Skin of body (tissue), 2 donors: ENCODE results near the gene CYB5A. TPM values are rescaled to one million over a fixed set of nuclear protein-coding genes. Genes with fewer than 3 reads are reported as not detected.
A peak's percentile ranks its signal among the peaks of the same experiment; 100 is the strongest.
"Not testable (repeated sequence)": the region's sequence is repeated elsewhere in the genome, so short reads cannot be mapped to it uniquely, and the experiment has no call there.

Experiments used
- DNase-seq: peaks from one replicate; lab custom pipeline; 2025; lab: John Stamatoyannopoulos, UW
- total RNA-seq: library from RNA; depleted of rRNA; stranded (reverse); fragments of >200 nt; gene quantifications from one replicate; pipeline ENCODE4 v1.2.3, GENCODE V29; 2014

CYB5A gene, protein sequence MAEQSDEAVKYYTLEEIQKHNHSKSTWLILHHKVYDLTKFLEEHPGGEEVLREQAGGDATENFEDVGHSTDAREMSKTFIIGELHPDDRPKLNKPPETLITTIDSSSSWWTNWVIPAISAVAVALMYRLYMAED
- total RNA-seq, result 82.0 TPM

DNA sequence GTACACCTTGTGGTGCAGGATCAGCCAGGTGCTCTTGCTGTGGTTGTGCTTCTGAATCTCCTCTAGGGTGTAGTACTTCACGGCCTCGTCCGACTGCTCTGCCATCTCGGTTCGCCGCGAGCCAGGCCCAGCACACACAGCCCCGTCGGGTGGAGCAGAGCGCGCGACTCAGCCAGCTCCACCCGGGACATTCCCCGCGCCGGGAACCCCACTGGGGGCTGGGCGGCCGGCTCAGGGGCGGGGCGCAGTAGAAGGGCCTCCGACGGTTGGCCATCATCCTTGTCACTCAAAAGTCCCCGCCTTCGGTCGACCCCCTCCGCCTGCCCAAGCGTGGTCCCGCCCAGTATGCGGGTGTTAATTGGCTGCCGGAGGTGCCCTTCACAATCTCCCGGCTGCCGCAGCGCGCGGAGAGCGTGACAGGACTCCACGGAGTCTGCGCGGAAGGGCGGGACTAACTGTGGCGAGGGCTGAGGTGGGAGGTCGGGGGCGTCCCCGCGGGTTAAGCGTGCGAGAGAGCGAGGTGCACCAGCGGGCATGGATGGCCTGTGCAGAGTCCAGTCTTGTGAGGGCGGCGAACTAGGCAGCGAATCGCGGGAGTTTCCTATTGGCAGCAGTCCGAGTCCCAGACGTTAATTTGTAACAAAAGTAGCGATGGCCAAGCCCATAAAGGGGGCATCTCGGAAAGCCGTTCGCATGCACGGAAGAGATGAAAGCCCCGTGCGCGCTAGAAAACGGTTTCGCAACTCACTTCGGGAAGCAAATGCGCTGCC is at the start of gene CYB5A:
Gene CYB5A, minus strand, starts transcription at position 193 of the 770 bp plus-strand sequence. Its CDS starts 88 bp downstream, at position 105.
- DNase-seq, result peak; percentile 97

DNA sequence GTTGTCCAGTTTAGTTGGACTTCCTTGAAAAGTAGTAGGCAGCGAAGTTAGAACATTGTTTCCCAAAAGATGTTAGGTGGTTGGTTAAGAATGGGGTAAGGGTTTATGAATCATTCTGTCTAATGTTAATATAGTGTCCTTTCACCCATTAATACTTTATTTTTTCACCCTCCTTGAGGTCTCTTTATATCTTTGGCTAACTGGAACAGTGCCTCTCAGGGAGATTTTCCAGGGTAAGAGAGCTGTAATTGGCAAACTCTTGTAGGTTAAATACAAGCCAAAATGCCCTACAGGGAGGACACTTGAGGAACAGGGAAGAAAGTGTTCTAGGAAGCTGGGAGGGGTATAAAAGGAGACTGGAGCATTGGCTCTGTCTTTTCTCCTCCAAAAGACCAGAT is 46.1 kb upstream of the CYB5A start:
- no peak for DNase-seq

DNA sequence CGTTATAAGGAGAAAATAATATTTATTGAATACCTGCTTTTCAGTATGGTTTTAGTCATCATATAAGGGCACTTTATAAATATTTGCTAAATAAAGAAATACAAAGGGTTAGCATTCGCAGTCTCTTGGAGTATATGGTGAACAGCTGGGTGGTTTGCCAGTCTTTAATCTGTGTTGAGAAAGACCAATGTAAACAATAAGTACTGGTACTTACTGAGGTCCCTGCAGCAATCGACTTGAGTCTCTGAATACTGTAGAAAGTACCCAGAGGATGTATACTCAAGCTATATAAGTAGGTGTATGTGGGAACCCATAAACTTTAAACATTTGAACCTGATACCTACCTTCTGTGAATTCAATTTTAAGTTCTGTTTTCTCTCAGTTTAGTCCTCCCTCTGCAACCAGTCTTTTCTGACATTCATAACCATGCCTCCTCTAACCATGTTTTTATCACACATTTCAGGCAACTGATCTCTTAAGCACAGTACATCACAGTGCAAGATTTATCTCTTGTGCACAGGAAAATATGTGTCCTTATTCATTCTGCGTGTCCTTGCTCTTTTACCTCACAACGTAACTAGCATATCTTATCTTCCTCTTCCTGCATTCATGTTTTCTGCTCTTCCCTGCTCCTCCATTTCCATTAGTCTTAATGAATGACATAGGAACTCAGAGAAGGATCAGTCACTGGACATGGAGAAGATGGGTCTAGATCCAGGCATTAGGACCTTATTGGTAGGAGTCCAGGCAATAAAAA is 45.6 kb upstream of the CYB5A start:
- DNase-seq, result no peak

GRCh38 chr18:74336656-74337055 is 44.9 kb upstream of the CYB5A start:
- DNase-seq, result no peak

DNA sequence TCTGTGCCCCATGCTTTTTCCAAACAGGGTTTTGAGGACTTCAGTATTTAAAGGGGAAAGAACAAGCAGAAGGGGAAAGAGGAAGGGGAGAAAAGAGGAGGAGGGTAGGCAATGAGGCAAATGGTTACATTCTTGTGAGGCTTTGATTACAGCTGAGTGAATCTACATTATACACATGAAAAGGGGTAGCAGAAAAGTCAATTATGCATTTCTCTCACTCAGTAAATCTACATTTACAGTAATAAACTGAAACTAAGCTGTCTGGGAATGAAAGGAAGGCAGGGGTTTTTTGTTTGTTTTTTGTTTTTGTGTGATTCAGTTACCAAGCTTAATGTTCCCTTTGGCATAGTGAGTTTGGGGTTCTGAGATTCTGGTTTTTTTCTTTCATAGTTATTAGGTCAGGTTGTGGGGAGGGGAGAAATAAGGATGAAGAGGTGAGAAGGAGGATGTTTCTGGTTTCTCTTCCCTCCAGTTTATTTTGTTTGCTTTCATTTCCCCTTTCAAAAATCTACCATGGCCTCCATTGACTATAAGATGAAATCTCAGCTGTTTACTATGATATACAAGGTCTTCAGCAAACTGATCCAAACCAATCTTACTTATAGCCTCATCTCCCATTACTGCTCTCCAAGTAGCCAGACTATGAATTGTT is 42.6 kb upstream of the CYB5A start:
- DNase-seq, result no peak

GRCh38 chr18:74333091-74333490 is 41.3 kb upstream of the CYB5A start:
- DNase-seq, result no peak

DNA sequence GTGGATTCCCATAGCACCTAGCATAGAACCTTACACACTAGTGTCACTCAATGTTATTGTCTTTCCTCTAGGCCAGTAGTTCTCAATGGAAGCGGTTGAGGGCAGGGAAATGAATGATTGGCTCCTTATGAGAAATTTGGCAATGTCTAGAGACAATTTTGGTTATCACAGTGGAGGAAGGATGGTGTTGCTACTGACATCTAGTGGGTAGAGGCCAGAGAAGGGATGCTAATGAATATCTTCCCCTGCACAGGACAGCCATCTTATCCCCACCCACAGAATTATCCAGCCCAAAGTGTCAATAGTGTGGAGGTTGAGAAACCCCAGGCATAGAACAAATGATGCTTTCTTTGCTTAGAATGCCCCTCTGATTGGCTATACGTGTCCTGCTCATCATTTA is 39.6 kb upstream of the CYB5A start:
- DNase-seq, result no peak

DNA sequence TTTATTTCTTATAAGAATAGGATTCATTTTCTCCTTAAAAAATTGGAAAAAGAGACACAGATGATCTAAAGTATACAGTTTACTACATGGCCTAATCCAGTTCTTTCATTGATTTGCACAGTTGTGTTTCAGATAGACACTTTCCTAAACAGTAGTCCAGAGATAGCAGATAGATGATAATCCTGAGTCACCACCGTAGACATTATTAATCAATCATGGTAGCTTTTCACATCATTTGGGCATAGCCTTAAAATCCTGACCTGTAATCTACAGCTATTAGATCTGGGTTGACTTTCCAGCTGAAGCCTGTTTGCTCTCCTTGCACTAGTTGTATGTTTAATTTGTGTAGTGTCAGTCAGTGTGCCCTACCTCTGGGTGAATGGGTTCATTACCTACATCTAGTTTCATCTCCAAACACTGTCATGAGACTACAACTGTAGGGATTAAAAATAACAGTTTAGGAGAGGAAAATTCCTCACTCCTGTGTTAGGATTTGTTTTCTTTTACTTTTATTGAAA is 38.0 kb upstream of the CYB5A start:
- no peak for DNase-seq

- DNase-seq, result peak; percentile 31
These were observed 36.4 kb upstream of the CYB5A start for GRCh38 chr18:74328206-74328605.

- not testable (repeated sequence) for DNase-seq
These were observed 35.0 kb upstream of the CYB5A start for GRCh38 chr18:74326791-74327190.

GRCh38 chr18:74326231-74326630 is 34.5 kb upstream of the CYB5A start:
- no peak for DNase-seq

DNA sequence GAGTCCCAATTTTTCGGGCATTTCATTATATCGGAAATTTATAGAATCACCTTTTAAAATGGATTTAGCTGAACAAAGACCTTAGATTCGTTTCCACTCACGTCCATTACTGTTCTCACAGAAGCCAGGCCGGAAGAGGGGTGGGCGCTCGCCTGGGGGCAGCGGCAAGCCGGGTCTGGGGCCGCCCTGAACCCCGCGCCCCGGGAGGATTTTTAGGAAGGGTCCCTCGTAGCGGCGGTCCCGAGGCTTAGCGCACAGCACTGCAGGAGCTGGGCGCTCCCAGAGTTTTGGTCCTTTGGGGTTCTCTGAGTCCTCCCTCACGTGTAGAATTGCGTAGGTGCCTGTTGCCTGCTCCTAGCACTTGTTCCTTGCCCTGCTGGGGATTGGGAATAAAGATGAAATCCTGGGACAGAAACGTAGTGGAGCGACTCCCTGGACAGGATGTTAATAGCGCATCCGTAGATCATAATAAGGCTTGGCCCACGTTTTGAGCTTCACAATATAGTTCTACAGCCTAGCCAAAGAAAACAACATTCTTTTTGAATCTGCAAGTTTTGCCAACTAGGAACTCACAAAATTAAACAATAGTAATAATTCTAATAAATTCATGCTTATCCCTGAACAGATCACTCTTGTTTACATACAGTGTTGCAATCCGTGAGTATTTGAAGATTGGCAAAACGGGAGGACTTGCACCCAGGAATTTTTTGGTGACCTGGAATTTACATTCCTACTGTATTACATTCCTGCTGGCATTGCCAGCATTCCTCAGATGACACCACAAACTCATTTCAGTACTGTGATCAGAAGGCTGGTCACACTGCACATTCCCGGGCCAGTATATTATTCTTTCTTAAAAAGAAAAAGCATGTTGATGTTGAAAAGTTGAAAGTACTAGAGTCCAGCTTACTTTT is 24.8 kb upstream of the CYB5A start:
- no peak for DNase-seq

DNA sequence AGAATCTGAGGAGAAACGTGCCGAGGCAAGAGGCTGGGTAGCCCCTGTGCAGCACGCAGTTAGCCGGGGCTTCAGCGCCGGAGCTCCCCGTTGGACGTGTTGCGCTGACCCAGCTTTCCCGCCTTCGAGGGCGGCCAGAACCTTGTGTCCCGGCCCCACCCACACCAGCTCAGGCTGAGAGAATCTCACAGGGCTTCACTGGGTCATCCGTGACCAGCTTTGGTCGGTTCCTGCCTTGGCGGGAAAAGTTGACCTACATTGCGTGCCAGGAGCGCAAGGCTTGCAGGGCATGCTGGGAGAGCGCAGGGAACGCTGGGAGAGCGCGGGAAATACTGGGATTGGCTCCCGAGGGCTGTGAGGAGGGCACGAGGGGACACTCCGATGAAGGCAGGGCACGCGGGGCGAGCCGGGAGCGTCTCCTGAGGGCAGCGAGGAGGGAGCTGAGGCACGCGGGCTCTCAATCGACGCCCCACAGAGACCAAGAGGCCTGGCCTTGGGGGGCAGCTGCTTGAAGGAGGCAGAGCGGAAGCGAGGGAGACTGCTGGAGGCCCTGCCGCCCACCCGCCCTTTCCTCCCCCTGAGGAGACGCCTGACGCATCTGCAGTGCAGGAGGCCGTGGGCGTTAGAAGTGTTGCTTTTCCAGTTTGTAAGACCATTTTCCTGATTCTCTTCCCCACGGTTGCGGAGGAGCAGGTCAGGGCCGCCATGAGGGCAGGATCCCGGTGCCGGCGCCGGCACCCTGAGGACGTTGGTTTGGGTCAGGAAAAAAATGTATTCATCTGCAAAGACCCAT is 23.9 kb upstream of the CYB5A start, which contains the start of gene C18orf63:
Gene C18orf63, plus strand, starts transcription at position 376 of the 793 bp plus-strand sequence. CDS start 2,027 bp downstream, outside the sequence.
- DNase-seq, result no peak

GRCh38 chr18:74314759-74315463 is 23.1 kb upstream of the CYB5A start:
- DNase-seq, result no peak

DNA sequence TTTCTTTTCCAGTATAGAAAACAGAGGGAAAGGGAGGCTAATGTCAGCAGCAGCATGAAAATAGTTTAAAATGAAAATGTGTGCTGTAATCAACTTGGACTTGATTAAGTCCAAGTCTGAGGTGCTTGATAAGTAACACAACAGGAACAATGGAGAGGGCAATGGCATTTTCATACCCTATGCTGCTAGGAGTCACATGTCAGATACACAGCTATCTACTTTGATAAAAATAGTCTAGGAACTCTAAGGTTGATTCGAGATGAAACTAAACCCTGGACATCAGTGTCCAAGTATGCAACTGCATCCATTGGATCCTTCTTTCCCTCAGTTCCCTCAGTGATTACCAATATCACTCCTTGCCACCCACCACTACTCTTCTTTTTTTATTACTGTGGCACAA is 19.2 kb upstream of the CYB5A start:
- no peak for DNase-seq

DNA sequence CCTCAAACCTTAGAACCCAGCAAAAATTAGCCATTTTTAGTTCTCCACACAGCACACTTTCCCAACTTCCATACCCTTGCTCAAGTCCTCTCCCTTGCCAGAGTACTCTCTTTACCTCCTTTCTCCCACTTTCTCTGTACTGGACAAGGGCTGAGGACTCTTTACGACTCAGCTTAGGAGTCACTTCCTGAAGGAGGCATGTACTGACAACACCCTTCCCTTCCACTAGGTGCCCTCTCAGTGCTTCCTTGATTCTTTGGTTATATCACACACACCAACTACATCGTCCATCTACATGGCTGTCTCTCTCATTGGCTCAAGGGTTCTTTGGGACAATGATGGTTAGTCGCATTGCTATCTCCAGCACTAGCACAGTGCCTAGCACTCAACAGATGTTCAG is 18.6 kb upstream of the CYB5A start:
- DNase-seq, result no peak

DNA sequence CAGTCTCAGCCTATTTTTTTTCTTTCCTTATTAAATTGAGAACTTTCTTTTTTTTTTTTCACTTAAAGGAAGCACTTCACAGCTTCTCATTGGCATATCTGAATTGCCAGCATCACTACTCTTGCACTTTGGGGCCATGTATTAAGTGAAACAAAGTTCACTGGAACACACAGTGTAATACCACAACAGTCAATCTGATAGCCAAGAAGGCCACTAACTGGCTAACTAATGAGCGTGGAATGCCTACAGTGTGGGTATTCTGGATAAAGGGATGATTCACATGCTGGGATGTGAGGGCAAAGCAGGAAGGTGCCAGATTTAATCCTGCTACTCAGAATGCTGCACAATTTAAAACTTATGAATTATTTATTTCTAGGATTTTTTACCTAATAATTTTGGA is 12.2 kb upstream of the CYB5A start:
- no peak for DNase-seq

- no peak for DNase-seq
These were observed 11.5 kb upstream of the CYB5A start for GRCh38 chr18:74303306-74303705.

DNA sequence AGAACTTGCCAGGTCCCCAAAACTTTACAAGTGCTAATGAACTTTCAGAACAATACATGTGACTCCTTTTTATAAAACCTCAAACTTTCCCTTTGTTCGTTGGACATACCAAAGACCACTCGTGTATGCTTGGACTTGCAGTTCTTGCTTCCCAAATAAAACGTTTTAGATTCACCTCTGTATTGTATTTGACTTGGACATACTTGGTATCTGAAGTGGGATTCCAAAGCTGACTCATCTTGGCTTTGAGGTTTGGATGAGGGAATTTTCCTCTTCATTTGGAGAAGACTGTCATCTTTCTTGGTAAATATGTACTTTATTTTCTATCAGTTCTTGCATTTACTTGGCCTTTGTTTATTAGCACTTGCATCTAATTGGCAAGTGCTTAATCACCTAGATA is 8.0 kb upstream of the CYB5A start:
- no peak for DNase-seq
